ENCODE data around the gene GART.

The GART gene

GRCh38 chr21:33552999-33553598, 11.2 kb upstream of the GART start:
- no peak for DNase-seq

GRCh38 chr21:33552093-33552998, 10.4 kb upstream of the GART start:
- DNase-seq: no peak

- DNase-seq: no peak
Observed at GRCh38 chr21:33551664-33552063, 9.7 kb upstream of the GART start.

- no peak for DNase-seq
Observed at GRCh38 chr21:33550772-33551660, 9.1 kb upstream of the GART start.

- DNase-seq: no peak
Observed at GRCh38 chr21:33549848-33550771, 8.2 kb upstream of the GART start.

- DNase-seq: no peak
Observed at GRCh38 chr21:33546086-33546485, 4.2 kb upstream of the GART start.

GRCh38 chr21:33544451-33545195, 2.7 kb upstream of the GART start:
- no peak for DNase-seq

- DNase-seq: peak; percentile 88
Observed at GRCh38 chr21:33543505-33544129, 1.7 kb upstream of the GART start.

GRCh38 chr21:33542640-33543504, 955 bp upstream of the GART start, which contains the start of gene SON:
SON (plus strand) TSS chr21:33543038; CDS start chr21:33543093, 55 bp downstream.
- DNase-seq: peak; percentile 97

GRCh38 chr21:33541105-33541711, 709 bp downstream of the GART start:
- peak; percentile 41 for DNase-seq

- no peak for DNase-seq
Observed at GRCh38 chr21:33540711-33541104, 1.2 kb downstream of the GART start.

GRCh38 chr21:33539616-33540015, 2.3 kb downstream of the GART start:
- no peak for DNase-seq

GRCh38 chr21:33537212-33537611, 4.7 kb downstream of the GART start:
- no peak for DNase-seq

GRCh38 chr21:33531007-33531406, 10.9 kb downstream of the GART start:
- DNase-seq: no peak

GRCh38 chr21:33522953-33523349, 19.0 kb downstream of the GART start:
- DNase-seq: no peak

- DNase-seq: no peak
Observed at GRCh38 chr21:33522297-33522952, 19.5 kb downstream of the GART start.

- no peak for DNase-seq
Observed at GRCh38 chr21:33518899-33519298, 23.0 kb downstream of the GART start.

- no peak for DNase-seq
Observed at GRCh38 chr21:33514229-33514628, 27.7 kb downstream of the GART start.

- DNase-seq: no peak
Observed at GRCh38 chr21:33512481-33512880, 29.4 kb downstream of the GART start.
